GF-D8 (cell line): ENCODE results near the gene TOR4A.
"Not testable (repeated sequence)": the region's sequence is repeated elsewhere in the genome, so short reads cannot be mapped to it uniquely, and the experiment has no call there.

Experiments
- DNase-seq: peaks from one replicate; lab custom pipeline; 2025; lab: John Stamatoyannopoulos, UW

The TOR4A gene

DNA sequence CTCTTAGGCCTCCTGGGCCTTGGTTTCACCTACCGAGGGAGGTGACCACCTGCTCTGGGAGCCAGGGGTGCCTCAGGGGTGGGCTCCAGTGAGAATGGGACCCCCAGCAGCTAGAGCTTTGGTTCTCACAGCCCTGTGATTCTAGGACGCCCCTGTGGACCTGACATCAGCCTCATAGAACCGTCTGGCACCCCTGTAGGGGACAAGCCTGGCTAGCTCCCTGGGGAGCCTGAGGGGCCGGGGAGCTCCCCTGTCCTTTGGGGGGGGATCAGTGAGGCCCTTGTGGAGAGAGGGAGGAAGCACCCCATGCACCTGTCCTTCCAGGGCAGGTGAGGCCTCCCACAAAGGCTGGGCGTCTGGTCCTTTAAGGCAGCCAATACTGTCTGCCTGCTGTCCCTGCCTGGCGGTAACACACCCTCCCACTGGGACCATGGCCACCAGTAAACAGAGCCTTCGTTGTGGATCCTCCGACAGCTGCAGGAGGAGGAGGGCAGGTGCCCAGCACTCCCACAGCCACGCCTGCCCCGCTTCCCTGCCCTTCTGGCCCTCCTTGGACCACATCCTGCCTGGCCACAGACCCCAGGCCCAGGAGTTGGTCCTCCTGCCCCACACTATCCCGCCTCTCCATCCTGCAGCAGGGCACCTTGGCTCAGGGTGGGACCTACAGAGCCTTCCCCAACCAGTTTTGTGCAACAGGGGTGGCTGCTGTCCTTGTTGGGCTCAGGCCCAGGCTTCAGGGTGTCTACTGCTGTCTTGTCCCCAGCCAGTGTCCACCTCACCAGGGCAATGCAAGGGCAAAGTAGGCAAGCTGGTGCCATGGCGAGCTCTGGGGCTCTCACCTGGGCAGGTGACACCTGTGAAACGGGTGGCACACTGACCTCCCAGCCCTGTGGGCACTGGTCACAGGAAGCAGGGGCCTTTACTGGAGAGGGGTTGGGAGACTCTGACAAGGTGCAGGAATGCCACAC lies 39.5 kb upstream of the TOR4A start:
- no peak for DNase-seq

GRCh38 chr9:137239541-137240200 lies 37.9 kb upstream of the TOR4A start:
- DNase-seq = not testable (repeated sequence)

DNA sequence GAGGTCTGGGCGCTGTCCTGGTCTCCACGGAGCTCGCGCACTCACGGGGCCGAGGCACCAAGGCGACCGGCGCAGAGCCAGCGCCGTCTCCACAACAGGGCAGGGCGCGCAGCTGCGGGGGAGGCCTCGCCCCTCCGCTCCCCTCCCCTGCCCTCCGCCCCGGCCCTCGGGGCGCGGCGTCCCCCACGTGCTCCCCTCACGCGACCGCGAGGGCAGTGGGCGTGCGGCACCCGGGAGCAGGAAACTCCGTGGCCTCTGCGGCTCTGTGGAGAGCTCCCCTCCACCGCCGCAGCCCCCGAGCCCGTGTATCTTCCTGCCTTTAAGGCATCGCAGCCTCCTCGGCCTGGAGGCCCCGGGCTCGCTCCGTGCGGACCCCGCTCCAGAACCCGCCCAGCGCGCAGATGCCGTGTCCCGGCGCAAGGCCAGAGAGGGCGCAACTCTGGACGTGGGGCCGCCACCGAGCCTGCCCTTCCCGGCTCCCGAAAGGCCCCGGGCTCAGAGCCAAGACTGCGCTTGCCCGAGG lies 37.1 kb upstream of the TOR4A start:
- peak; percentile 58 for DNase-seq

GRCh38 chr9:137240841-137241489 lies 36.6 kb upstream of the TOR4A start, which contains the start of gene TUBB4B:
TUBB4B (plus strand) TSS chr9:137241287; CDS start chr9:137241361, 74 bp downstream.
- DNase-seq = peak; percentile 99

DNA sequence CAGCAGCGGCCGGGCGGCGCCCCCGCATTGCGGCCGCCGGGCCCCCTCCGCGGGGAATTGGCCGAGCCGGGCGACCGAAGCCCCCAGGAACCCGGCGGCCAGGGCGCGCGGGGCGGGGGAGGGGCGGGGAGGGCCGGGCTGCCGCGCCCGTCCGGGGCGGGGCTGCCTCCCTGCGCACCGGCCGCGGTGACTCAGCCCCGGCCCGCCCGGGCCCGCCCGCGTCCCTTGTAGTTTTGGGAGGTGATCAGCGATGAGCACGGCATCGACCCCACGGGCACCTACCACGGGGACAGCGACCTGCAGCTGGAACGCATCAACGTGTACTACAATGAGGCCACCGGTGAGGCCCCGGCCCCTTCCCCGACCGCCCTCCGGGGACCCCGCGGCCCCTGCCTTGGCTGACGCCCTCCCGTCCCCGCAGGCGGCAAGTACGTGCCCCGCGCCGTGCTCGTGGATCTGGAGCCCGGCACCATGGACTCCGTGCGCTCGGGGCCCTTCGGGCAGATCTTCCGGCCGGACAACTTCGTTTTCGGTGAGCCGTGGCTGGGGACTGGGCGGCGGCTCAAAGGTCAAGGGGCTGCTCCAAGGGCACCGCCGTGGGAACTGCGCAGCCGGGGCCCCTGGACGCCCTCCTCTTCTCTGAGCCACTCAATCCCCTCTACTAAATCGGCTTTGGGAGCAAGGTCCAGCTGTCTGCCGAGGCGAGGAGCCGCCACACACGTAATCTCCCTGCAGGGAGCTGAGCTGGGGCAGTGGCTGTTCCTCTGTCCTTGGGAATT lies 35.8 kb upstream of the TOR4A start:
- no peak for DNase-seq

- no peak for DNase-seq
Observed at GRCh38 chr9:137242269-137243203, 35.0 kb upstream of the TOR4A start.

GRCh38 chr9:137243266-137243625 lies 34.3 kb upstream of the TOR4A start:
- DNase-seq = not testable (repeated sequence)

GRCh38 chr9:137243626-137244485 lies 33.7 kb upstream of the TOR4A start:
- DNase-seq = no peak

GRCh38 chr9:137244486-137245449 lies 32.8 kb upstream of the TOR4A start:
- DNase-seq = no peak

GRCh38 chr9:137245450-137246421 lies 31.8 kb upstream of the TOR4A start:
- DNase-seq = no peak

GRCh38 chr9:137247135-137247915 lies 30.2 kb upstream of the TOR4A start:
- no peak for DNase-seq

GRCh38 chr9:137247916-137248175 lies 29.7 kb upstream of the TOR4A start:
- no peak for DNase-seq

DNA sequence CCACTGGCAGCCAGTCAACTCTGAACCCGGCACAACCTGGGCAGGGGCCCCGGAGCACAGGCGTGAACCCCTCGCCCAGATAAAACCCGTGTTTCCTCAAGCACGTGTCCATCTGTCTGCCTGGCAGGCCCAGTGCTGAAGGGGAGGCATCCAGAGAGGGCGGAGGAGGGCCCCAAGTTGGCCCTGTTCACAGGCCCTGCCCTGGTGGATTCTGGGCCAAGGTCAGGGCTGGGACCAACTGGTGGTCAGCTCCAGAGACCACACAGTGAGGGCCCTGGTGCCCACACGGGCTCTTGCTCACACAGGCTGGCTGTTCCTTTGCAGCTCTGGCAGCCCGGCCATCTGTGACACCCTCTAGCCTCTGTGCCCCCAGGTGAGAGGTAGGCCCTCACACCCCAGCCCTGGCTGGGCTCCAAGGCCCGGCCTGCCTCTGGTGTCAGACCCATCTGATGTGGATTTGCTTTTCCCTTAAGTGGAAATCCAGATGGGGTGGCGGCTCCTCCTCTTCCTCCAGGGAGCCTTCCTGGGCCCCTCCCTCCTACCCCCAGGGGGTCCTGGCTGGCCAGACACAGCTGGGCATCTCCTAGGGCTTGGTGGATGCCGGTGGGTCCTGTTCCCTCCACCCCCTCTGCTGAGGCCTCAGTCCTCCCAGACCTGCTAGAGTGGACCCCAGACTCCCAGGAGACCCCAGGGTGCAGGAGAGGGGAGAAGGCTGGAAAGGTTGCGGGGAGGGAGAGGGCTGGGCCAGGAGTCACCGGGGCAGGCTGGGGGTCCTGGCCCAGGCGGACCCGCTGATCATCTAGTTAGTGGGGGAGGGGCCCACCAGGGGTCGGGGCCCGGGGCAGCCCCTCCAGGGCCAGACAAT lies 27.0 kb upstream of the TOR4A start:
- DNase-seq = no peak

GRCh38 chr9:137251194-137251461 lies 26.4 kb upstream of the TOR4A start, which contains the start of gene STPG3:
STPG3 (plus strand) TSS chr9:137251286; CDS start chr9:137251287, 1 bp downstream.
- DNase-seq = no peak

- DNase-seq = no peak
Observed at GRCh38 chr9:137251490-137252268, 25.8 kb upstream of the TOR4A start.
